Forelimb muscle (tissue), 1 donor: Measurements from ENCODE around the gene CSNK1A1. TPM values are rescaled to one million over a fixed set of nuclear protein-coding genes. Genes with fewer than 3 reads are reported as not detected.

ENCODE experiments used
- polyA plus RNA-seq: library from polyadenylated mRNA; unstranded; fragments of 120-200 nt; gene quantifications from one replicate; pipeline ENCODE4 v1.2.1, GENCODE V29; 2013; ENCODE audit not compliant: insufficient read length

The CSNK1A1 gene
- polyA plus RNA-seq, 1 donor = 125 TPM

Other genes with a start within 250 kb of the CSNK1A1 start
- gene GRPEL2, start 205.9 kb downstream of the CSNK1A1 start, polyA plus RNA-seq = 17.3 TPM
- 9.1 TPM for gene PCYOX1L, start 193.4 kb downstream of the CSNK1A1 start, polyA plus RNA-seq
- 316 TPM for gene IL17B, start 172.1 kb downstream of the CSNK1A1 start, polyA plus RNA-seq
- gene ARHGEF37, start 30.1 kb upstream of the CSNK1A1 start, polyA plus RNA-seq = 4.3 TPM
- 6.5 TPM for gene PPARGC1B, start 178.9 kb upstream of the CSNK1A1 start, polyA plus RNA-seq